Thoracic aorta (tissue), 2 donors: Measurements from ENCODE around the gene EIPR1. TPM values are rescaled to one million over a fixed set of nuclear protein-coding genes. Genes with fewer than 3 reads are reported as not detected.
"Not testable (repeated sequence)": the region's sequence is repeated elsewhere in the genome, so short reads cannot be mapped to it uniquely, and the experiment has no call there.

ENCODE experiments used
- ATAC-seq: fragments of 150-250 bp; one replicate; pipeline ENCODE4 v1.8.0; 2017; ENCODE audit warnings: low read depth; ENCODE audit not compliant: insufficient number of reproducible peaks, low FRiP score
- DNase-seq: peaks from one replicate; pipeline ENCODE4 v3.0.0-alpha.2; 2020; ENCODE audit warnings: low spot score
- H3K27ac ChIP-seq, 2 donors: fragments of 200-600 bp; sonication (generic); 1 replicate in 1 of 2; 2 replicates in 1 of 2; pipeline ENCODE4 v1.5.1; 2016; ENCODE audit warnings: mild to moderate bottlenecking in 2 of 2, moderate library complexity in 2 of 2
- H3K27me3 ChIP-seq: fragments of 200-600 bp; sonication (generic); replicated peaks from 2 replicates; pipeline ENCODE4 v1.6.0; 2016; ENCODE audit warnings: mild to moderate bottlenecking; ENCODE audit not compliant: insufficient read depth
- H3K36me3 ChIP-seq: fragments of 200-600 bp; sonication (generic); one replicate; pipeline ENCODE4 v1.5.1; 2016
- H3K4me1 ChIP-seq, 2 donors: fragments of 200-600 bp; sonication (generic); 1 replicate in 1 of 2; 2 replicates in 1 of 2; pipeline versions ENCODE4 v1.5.1 to v1.6.0; 2016; ENCODE audit warnings: low read depth in 2 of 2, mild to moderate bottlenecking in 1 of 2; ENCODE audit not compliant: control insufficient read depth in 1 of 2
- H3K4me3 ChIP-seq: fragments of 200-600 bp; sonication (generic); 2 replicates; pipeline ENCODE4 v1.5.1; 2016; ENCODE audit warnings: mild to moderate bottlenecking
- H3K9me3 ChIP-seq: fragments of 200-600 bp; sonication (generic); 2 replicates; pipeline ENCODE4 v1.5.1; 2016
- total RNA-seq, 2 donors: library from RNA; depleted of rRNA; stranded (reverse); fragments of >200 nt; gene quantifications; one replicate each; pipeline versions ENCODE4 v1.1.0 to v1.2.3, GENCODE V29; 2016
- TF ChIP-seq, protein P1 (sequence below): fragments of 200-600 bp; sonication (generic); IDR thresholded peaks from one replicate; pipeline ENCODE4 v1.5.1; 2019; ENCODE audit warnings: antibody characterized with exemption

The EIPR1 gene
- total RNA-seq, 2 donors from 2014 or later: 17.9 to 40.6 TPM

DNA sequence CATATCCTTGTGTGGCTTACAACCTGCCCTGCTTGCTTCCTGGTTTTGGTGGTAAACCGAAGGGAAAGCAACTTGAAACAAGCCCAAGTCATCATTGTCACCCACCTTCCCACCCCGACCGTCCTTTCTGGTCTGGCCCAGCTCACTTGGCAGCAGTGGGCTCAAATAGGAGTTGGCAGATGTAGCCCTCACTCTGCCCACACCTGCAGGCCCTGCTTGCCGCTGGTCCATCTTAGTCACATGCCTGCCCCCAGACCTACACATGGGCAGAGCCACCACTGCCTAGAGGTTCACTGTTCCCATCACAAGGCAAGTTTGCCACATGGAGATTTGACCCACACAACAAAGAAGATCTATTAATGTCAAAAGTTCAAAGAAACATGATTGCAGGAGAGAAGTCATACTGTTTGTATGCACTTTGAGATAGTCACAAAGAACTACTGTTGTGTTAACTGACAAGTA, 9.3 kb downstream of the EIPR1 start:
- H3K27me3 ChIP-seq: no peaks in the 10 kb centered on the region
- DNase-seq: no peak
- H3K9me3 ChIP-seq: no peaks in the 10 kb centered on the region
- H3K4me1 ChIP-seq: no peaks in the 10 kb centered on the region
- no peak overlapping the region for H3K4me3 ChIP-seq
- no peak overlapping the region for H3K27ac ChIP-seq
- TF ChIP-seq, protein P1, sequence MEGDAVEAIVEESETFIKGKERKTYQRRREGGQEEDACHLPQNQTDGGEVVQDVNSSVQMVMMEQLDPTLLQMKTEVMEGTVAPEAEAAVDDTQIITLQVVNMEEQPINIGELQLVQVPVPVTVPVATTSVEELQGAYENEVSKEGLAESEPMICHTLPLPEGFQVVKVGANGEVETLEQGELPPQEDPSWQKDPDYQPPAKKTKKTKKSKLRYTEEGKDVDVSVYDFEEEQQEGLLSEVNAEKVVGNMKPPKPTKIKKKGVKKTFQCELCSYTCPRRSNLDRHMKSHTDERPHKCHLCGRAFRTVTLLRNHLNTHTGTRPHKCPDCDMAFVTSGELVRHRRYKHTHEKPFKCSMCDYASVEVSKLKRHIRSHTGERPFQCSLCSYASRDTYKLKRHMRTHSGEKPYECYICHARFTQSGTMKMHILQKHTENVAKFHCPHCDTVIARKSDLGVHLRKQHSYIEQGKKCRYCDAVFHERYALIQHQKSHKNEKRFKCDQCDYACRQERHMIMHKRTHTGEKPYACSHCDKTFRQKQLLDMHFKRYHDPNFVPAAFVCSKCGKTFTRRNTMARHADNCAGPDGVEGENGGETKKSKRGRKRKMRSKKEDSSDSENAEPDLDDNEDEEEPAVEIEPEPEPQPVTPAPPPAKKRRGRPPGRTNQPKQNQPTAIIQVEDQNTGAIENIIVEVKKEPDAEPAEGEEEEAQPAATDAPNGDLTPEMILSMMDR: no peak
- no peaks in the 10 kb centered on the region for H3K36me3 ChIP-seq
- ATAC-seq: no peak

DNA sequence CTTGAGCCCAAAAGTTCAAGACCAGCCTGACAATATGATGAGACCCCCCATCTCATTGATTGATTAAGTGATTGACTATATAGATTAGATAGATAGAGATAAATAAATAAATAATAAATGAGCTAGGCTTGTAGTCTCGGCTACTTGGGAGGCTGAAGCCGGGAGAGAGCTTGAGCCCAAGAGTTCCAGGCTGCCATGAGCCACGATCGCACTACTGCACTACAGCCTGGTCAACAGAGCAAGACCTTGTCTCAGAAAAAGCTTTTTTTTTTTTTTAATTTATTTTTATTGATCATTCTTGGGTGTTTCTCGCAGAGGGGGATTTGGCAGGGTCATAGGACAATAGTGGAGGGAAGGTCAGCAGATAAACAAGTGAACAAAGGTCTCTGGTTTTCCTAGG, 12.4 kb downstream of the EIPR1 start:
- TF ChIP-seq, protein P1: no peak
- H3K27me3 ChIP-seq: no peaks in the 10 kb centered on the region
- H3K4me1 ChIP-seq: no peaks in the 10 kb centered on the region
- no peak overlapping the region for H3K27ac ChIP-seq
- DNase-seq (no peak), ATAC-seq (no peak)
- H3K4me3 ChIP-seq: no peak overlapping the region
- no peaks in the 10 kb centered on the region for H3K36me3 ChIP-seq
- no peaks in the 10 kb centered on the region for H3K9me3 ChIP-seq

DNA sequence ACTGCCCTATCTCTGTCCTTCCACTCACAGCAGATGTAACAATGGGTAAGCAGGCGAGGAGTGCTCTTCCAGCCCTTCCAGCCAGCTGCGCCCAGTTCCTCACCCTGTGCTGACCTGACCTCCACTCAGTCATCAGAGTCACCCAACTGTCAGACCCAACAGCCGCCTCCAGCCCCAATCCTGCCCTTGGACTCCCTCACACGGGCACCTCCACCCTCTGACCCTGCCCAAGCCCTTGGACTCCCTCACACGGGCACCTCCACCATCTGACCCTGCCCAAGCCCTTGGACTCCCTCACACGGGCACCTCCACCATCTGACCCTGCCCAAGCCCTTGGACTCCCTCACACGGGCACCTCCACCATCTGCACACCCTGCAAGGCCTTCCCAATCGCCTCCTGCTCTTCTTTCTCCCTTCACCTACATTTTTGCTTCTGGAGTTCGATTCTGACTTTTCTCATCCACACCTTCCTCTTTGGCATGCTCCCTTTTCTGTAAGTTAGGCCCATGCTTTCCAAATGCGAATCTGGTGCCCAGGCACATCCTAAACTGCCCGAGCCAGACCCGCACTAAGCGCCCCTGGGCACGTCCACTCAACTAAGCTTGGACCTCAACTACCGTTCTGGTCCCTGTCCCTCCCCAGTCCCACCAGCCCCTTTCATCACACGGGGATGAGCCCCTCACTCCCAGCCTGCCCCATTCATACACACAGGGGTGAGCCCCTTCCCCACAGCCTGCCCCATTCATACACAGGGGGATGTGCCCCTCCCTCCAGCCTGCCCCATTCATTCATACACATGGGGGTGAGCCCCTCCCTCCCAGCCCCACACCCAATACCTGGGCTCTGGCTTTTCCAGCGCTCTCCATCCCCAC, 15.9 kb downstream of the EIPR1 start:
- DNase-seq (no peak), ATAC-seq (no peak)
- no peaks in the 10 kb centered on the region for H3K27me3 ChIP-seq
- H3K36me3 ChIP-seq: no peaks in the 10 kb centered on the region
- H3K4me1 ChIP-seq: no peaks in the 10 kb centered on the region
- H3K27ac ChIP-seq: no peak overlapping the region
- TF ChIP-seq, protein P1: no peak
- H3K4me3 ChIP-seq: no peak overlapping the region
- H3K9me3 ChIP-seq: no peaks in the 10 kb centered on the region

DNA sequence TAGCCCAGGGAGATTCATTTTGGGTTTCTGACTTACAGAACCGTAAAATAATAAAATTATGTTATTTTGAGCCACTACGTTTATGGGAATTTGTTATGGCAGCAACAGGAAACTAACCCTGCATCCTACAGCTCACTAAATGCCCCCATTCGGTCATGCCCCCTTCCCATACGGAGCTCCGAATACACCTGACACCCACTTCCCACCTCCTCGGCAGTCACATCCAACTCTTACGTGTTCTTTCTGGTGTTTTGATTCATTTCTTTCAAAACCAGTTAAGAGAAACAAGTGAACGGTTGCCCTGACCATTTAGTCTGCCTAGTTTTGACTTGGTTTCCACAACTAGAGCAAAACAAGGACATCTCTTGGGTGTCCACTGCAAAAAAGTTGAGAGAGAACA, 19.7 kb downstream of the EIPR1 start:
- Histone ChIP-seq H3K4me1 (no peaks in the 10 kb centered on the region), H3K9me3 (no peaks in the 10 kb centered on the region), H3K27me3 (no peaks in the 10 kb centered on the region), H3K27ac (no peak overlapping the region), H3K36me3 (peaks cover 3% of the 10 kb centered on the region), H3K4me3 (no peak overlapping the region)
- TF ChIP-seq, protein P1: no peak
- no peak for DNase-seq
- no peak for ATAC-seq

DNA sequence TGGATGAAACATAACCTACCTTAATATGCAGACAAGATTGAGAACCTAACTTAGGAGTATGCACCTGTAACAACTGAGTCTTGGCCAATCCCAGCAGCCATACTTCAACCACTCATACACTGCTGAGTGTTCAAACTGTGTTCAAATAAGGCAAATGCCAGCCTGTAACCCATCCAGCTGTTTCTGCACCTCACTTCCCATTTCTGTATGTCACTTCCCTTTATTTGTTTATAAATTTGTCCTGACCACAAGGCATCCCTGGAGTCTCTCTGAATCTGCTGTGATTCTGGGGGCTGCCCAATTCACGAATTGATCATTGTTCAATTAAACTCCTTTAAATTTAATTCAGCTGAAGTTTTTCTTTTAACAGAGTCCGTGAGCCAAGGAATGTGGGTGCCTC, 20.2 kb downstream of the EIPR1 start:
- not testable (repeated sequence) for H3K4me1 ChIP-seq, DNase-seq, H3K27me3 ChIP-seq, H3K9me3 ChIP-seq, H3K36me3 ChIP-seq, ATAC-seq, H3K4me3 ChIP-seq, H3K27ac ChIP-seq
